ELR (cell line): ENCODE measurements around the gene SQOR.
"Not testable (repeated sequence)": the region's sequence is repeated elsewhere in the genome, so short reads cannot be mapped to it uniquely, and the experiment has no call there.

Source experiments
- DNase-seq: peaks from one replicate; pipeline ENCODE4 v3.0.0-alpha.2; 2015; ENCODE audit warnings: low read depth

The SQOR gene

DNA sequence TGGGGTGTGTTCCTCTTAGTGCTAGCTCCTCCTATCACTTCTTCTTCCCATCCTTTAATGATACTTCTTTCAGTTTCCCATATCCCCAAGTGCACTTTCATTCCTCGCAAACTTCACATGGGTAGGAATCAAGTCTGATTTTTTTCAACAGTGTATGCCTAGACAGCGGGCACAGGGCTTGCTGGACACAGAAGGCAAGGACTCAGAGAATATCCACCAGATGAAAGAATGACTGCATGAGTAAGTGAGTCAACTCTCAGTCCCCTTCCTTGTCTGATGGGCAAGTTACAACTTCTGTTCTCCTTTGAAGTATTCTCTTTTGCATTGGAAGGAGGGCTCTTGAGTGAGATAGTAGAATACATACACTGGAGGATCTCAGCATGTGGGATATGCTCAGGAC, 3.1 kb upstream of the SQOR start:
- DNase-seq, result peak; percentile 57

DNA sequence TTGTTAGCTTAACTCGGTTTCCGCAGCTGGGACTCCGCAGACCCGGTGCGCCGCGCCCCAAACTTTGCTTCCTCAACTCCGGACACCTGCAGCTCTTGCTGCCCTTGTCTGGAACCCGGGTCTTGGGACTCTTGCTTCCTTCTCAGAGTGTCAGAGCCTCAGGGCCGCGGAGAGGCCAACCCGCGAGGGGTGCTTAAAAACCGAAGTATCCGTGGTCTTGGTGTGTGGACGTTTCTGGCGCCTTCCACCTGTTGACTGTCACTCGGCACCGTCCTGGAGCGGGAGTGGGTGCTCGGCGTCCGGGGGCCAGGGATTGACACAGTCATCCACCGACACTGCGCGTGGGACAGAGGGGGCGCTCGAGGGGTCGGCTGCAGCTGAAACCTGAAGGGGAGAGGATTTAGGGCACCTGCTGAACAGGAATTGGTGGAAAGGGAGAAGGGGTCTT, 386 bp downstream of the SQOR start:
- peak; percentile 58 for DNase-seq

DNA sequence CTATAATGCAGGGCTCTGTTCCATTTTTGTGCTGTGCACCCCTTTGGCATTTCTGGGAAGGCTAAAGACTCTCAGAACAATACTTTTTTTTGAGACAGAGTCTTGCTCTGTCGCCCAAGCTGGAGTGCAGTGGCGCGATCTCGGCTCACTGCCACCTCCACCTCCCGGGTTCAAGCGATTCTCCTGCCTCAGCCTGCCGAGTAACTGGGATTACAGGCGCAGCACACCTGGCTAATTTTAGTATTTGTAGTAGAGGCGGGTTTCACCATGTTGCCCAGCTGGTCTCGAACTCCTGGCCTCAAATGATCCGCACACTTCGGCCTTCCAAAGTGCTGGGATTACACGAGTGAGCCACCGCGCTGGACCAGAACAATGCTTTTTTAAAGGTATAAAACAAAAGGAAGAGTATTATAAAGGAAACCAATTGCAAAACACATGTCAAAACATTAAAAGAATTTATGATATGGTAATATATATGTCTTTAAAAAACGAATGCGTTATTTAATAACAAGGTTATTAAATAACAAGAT, 999 bp downstream of the SQOR start:
- DNase-seq, result no peak

DNA sequence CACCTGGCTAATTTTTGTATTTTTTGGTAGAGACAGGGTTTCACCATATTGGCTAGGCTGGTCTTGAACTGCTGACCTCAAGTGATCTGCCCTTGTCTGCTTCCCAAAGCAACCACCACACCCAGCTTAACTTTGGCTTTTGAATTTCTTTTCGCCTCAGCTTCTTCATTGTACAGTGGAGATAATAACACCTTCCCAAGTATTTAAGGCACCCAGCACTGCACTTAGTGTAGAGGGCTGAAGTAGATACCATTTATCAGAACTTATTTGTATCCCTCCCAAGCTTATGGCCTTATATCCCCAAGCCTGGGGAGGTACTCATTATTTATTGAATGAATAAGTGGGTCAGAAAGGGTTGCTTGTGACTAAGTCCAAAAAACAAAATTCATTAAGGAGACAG, 2.3 kb downstream of the SQOR start:
- DNase-seq, result no peak

DNA sequence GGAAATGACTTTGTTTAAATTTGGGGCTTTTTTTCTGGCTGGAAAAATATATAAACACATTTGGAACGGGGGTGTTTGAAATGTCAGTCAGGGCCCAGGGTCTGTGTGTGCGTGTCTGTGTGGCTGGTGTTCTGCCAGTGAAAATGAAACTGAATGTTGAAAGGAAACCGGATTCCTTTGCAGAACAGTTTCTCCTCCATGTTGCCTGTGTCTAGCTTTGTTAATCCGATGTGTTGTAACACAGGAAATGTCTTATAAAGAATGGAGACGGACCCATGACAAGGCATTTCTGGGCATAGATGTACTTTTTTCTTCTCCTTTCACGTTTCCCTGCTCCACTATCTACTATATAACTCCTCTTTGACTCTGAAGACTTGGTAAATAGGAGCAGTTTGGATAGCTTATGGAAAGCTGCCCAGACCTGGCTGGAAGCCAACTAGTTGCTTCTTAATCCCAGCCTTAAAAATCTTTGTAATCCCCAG, 2.8 kb downstream of the SQOR start:
- DNase-seq, result peak; percentile 78

DNA sequence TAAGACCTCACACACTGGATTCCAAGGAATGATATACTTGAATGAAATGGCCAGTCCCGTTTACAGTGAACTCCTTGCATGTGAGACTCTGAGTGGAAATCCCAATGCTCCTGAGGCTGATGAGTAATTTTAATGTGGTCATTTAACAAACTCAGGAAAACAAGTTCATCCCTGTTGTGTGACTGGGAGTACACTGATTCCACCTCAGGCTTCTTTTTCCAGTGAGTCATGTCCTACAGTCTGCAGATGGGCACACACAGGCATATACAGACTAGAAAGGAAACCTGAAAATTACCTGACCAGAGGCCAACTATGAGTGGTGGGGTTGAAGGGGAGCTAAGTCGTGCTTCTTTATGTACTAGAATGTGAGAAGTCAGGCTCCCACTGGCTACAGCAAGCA, 5.8 kb downstream of the SQOR start:
- peak; percentile 93 for DNase-seq

DNA sequence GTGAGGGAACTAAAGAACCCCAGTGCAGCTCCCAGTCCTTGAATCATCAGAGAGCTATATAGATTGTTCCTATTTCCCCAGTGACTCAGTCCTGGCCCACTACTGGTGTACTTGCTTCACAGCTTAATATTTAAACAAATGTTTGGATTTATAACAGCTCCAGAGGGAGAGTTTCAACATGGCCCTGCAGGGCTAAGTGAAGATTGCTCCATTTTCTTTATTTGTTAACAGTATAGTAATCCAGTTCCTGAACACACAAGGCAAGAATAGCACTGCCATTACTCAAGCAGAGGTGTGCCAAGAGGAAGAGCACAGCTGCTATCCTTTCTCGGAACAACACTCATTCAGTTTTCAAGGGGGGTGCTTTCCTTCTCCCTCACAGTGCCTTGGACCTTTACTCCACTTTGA, 6.5 kb downstream of the SQOR start:
- peak; percentile 87 for DNase-seq

DNA sequence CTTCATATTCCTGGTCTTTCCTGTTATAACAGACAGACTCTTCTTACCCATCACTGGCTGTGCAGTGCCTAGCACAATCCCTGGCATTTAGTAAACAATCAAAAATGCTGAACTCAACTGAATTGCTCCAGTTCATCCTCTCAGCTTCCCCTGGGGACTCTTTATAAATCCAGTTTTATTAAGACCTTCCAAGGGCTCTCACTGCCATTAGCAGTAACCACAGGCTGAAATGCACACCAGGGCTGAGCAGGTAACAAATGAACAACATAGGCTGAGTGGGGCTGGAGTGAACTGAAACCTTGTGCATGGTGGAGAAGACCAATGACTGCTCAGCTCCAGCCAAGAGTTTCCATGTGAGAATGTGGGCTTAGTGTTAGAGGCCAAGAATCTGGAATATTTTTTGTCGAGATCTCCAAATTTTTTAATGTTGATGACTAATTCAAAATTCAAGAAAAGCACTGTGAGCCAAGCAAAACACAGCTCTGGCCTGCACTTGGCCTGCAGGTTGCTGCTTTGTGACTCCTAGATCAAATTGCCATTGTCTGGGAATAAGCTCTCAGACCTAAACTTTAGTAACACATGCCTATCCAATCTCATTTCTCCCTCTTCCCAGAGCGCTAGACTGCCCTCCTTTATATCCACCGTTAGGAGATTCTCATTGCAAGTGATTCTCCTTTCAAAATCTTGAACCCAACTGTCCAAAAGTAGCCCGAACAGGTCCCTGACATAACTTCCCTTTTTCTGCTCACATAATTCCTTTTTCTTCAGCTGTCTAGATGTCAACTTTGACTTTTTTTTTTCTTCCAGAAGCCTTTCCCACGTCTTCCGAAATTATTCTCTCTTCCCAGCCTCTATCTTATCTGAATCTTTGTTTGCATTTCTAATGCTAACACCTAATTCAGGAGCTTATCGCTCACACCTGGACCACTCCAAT, 7.4 kb downstream of the SQOR start:
- DNase-seq, result peak; percentile 53

DNA sequence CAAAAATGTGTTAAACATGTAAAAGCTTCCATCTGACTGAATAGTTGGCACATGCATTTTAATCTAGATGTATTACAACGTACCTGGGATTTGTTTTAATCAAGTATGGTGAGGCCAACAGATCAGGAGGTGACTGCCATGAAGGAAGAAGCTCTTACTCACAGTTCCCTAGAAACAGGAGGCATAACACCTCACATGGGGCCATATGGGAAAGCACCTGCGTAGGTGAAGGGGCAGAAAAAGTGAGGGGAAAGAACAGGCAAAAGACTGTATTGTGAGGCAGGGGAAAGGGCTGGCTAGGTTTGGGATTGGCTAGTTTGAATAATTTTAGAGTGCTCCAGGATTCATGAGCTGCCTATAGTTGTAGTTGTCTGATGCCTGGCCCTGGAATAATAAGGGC, 9.6 kb downstream of the SQOR start:
- no peak for DNase-seq

DNA sequence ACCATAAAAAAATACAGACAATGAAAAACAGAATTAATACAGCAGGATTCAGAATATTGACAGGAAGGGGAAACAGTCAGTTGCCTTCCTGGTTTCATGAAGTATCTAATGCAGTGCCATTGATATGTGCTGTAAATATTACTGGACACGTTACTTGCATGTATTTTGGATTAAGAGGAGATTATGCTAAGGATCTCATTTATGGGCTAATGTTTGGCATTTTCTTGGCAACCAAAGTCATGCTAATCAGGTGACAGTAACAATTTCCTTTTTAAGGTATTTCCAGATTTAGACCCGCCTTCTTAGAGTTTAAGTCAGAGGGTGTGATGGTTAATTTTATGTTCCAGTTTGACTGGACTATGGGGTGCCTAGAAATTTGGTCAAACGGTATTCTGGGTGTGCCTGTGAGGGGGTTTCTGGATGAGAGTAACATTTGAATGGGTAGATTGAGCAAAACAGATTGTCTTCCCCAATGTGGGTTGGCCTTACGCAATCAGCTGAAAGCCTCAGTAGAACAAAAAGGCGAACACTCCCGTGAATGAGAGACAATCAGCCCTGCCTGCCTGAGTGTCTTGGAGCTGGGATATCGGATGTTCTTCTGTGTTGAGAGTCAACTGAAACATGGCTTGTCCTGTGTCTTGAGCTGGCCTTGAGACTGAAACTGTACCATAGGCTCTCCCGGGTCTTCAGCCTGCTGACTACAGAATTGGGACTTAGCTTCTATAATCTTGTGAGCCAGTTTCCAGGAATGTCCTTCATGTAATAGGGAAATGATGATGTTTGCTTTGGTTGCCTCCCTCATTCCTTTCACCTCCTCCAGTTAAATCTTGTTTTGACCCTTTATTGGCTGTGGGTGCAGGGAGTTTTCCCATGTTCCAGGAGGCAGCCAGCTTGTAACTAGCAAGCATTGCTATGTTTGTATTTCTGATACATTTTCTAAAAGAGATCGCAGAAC, 10.5 kb downstream of the SQOR start:
- peak; percentile 34 for DNase-seq

DNA sequence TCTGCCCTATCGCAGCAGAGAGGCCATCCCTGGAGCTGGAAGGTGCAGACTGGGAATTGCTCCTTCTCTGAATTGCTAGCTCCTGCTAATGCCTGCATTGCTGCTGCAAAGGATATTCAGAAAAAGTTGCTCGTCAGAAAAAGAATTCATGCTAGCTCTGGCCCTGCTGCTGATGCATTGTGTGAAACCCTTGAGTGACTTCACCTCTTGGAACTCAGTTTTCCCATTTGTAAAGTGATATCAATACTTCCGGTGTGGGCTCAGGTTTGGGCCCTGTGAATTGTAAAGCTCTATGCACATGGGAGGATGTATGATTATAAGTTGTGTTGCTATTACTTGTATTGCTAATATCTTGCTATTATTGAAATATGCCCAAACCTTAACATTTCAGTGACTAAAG, 11.4 kb downstream of the SQOR start:
- peak; percentile 53 for DNase-seq

DNA sequence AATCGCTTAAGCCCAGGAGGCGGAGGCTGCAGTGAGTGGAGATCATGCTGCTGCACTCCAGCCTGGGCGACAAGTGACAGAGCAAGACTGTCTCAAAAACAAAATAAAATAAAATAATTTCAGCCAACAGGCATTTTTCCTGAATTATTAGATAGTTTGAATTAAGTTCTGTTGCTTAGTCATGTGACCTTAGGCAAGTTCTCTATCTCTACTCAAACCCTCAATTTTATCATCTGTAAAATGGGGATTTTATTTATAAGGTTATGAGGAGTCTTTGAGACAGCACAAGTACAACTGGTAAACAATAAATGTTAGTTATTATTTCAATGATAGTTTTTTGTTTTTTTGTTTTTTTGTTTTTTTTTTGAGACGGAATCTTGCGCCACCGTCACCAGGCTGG, 13.0 kb downstream of the SQOR start:
- no peak for DNase-seq

DNA sequence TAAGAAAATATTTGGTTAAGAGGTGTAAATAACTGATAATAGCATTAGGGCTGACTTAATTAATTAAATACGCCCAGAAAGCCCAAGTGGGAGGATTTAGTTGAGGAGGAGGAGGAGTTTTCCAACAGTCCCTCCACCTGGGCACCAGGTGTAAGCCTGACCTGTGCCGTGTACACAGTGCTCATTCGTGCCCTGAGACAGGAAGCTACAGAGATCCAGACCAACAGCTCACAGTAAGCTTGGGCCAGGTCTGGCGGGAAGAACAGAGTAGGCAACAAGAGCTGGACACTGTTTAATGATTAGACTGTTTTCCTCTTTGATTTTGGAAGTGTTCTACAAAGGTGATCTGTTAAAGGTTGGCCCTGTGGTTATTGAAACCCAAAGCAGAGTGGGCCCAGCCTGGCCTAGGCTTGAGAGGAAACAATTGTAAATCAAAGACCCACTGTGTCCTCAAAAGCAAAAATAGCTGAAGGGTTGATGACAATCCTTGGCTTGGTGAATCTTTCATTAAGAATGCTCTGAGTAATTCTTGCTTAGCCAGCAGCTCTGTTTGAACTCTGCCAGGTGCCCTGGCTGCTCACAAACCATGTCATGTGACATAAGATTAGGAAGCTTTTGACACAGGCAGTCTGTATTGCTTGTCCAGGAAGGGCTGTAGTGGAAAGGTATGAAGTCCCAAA, 13.8 kb downstream of the SQOR start:
- peak; percentile 82 for DNase-seq

DNA sequence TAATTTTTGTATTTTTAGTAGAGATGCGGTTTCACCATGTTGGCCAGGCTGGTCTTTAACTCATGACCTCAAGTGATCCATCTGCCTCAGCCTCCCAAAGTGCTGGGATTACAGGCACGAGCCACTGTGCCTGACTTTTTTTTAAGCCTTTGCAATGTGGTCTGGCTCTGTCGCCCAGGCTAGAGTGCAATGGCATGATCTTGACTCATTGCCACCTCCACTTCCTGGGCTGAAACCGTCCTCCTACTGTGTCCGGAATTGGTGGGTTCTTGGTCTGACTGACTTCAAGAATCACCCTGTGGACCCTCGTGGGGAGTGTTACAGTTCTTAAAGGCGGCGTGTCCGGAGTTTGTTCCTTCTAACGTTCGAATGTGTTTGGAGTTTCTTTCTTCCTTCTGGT, 15.2 kb downstream of the SQOR start:
- DNase-seq, result not testable (repeated sequence)

DNA sequence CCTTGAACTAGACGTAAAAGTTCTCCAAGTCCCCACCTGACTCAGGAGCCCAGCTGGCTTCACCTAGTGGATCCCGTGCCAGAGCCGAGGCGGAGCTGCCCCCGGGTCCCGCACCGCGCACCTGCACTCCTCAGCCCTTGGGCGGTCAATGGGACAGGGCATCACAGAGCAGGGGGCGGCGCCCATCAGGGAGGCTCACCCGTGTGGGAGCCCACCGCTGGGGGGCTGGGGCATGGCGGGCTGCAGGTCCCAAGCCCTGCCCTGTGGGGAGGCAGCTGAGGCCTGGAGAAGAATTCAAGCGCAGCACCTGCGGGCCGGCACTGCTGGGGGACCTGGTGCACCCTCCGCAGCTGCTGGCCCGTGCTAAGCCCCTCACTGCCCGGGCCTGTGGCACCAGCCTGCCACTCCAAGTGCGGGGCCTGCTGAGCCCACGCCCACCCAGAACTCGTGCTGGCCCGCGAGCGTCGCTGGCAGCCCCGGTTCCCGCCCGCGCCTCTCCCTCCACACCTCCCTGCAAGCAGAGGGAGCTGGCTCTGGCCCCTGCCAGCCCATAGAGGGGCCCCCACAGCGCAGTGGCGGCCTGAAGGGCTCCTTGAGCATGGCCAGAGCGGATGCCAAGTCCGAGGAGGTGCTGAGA, 16.2 kb downstream of the SQOR start:
- DNase-seq, result no peak

DNA sequence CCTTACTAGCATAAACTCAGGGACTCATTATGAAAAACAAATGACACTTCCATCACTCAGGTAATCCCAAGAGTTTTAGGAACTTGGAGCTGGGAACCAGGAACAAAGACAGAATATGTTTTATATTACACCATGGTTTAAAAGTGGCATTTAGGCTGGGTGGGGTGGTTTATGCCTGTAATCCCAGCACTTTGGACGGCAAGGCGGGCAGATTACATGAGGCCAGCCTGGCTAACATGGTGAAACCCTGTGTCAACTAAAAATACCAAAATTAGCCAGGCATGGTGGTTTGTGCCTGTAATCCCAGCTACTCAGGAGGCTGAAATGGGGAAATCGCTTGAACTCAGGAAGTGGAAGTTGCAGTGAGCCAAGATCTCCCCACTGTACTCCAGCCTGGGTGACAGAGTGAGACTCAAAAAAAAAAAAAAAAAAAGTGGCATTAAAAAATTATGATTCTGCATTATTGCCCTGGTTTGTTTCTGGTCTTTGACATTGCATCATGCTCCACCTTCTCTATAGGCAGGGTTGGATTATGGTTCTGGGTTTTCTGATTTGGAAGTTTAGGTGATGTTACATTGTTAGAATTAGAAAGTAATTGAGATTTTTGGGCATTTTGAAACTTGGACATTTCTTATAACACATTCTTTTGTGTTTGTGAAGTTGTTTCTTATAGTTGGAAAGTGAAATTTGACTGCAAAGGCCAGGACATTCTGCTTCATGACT, 19.0 kb downstream of the SQOR start:
- no peak for DNase-seq

DNA sequence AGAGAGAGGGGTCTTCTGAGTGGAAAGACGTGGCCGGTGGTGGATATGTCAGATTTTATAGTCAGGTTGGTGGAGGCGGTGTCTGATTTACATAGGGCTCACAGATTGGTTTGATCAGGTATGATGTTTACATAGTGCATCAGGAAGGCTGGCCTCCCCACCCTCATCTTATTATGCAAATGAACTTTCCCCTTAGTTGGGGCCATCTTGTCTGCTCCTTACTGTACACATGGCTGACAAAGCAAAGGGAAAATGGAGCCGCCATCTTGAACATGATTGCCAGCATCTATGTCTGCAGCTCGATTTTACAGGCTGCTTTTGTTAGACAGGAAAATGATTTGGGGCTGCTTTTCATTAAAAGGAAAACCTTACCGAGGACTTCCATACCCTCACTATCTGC, 19.9 kb downstream of the SQOR start:
- DNase-seq, result no peak

DNA sequence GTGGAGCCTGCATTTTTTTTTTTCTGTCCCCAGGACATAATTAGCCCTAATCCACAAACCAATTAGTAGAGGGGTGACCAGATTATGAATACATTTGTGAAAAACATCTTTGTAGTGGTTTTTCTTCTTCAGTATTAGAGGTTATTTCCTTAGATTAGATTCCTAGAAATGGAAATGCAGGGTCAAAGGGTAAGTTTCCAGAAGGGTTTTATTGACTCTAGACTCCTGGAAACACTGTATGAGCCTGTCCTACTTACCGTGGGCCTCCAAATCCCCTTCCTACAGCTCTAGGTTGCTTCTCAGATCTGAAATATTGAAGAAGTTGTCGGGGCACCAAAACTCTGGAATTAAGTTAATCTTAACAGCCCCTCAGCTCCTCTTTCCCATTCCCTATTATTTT, 22.4 kb downstream of the SQOR start:
- no peak for DNase-seq

DNA sequence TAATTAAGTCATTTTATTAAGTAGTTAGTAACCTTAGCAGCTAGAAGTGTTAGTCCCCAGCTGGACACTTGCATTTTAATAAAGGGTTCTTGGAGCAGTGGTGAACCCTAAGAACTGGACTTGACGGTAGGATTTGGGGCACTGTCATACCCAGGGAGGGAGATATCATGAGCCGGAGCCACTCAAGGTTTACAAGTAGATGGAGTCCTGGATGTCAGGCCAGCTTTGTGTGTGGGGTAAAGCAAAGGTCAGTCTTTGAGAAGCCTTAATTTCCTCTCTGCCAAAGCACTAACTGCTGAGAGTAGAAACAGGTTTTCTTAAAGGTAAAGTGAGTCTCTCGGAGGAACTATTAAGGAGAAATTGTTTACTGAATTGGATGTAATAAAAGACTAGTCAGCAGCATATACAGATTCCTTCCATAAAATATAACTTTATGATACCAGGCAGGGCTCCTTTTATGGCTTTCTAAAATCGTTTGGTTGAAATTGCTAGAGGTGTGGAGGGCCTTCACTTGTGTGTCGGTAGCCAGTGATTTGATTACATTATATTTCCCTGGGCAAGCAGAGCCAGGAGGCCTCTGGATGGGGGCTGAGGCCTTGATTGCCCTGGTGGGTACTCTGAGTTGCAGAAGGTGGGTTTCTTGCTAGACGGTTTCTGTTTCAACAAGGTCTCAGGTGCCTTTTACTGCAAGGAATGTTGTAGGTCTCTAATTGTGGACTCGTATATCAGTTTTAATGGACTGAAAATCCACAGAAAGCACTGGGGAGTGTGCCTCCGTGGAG, 23.1 kb downstream of the SQOR start:
- no peak for DNase-seq
